Activated T-helper 17 cell treated with anti-CD3 and anti-CD28 coated beads, Interleukin-2, amount 50 U/mL, for 72 hours (primary cell): ENCODE data around the gene TSPAN7. TPM values are rescaled to one million over a fixed set of nuclear protein-coding genes. Genes with fewer than 3 reads are reported as not detected.

Source experiments
- ATAC-seq: fragments of 150-1000 bp; cut with Tn5 transposase; replicated peaks from 2 replicates; pipeline ENCODE4 v1.10.0; 2021; ENCODE audit warnings: mild to moderate bottlenecking, moderate library complexity
- H3K27ac Mint-ChIP-seq: one replicate; pipeline ENCODE4 v1.8.0; 2022; ENCODE audit warnings: mixed read lengths
- H3K27me3 Mint-ChIP-seq: one replicate; pipeline ENCODE4 v1.8.0; 2022; ENCODE audit warnings: mixed read lengths
- H3K36me3 Mint-ChIP-seq: one replicate; pipeline ENCODE4 v1.8.0; 2022; ENCODE audit warnings: low read depth, mild to moderate bottlenecking, mixed read lengths
- H3K4me1 Mint-ChIP-seq: one replicate; pipeline ENCODE4 v1.8.0; 2022; ENCODE audit warnings: mixed read lengths
- H3K4me3 Mint-ChIP-seq: one replicate; pipeline ENCODE4 v1.8.0; 2022; ENCODE audit warnings: mild to moderate bottlenecking, mixed read lengths
- H3K9me3 Mint-ChIP-seq: one replicate; pipeline ENCODE4 v1.8.0; 2022; ENCODE audit warnings: mixed read lengths
- total RNA-seq, 2 donors: library from RNA; stranded (reverse); gene quantifications; one replicate each; pipeline ENCODE4 v1.2.3, GENCODE V29; 2022

TSPAN7 gene, protein sequence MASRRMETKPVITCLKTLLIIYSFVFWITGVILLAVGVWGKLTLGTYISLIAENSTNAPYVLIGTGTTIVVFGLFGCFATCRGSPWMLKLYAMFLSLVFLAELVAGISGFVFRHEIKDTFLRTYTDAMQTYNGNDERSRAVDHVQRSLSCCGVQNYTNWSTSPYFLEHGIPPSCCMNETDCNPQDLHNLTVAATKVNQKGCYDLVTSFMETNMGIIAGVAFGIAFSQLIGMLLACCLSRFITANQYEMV
- total RNA-seq = 1 to 10 TPM in 1 of 2 donors, under 1 TPM in 1; 0.78 to 1.2 TPM

DNA sequence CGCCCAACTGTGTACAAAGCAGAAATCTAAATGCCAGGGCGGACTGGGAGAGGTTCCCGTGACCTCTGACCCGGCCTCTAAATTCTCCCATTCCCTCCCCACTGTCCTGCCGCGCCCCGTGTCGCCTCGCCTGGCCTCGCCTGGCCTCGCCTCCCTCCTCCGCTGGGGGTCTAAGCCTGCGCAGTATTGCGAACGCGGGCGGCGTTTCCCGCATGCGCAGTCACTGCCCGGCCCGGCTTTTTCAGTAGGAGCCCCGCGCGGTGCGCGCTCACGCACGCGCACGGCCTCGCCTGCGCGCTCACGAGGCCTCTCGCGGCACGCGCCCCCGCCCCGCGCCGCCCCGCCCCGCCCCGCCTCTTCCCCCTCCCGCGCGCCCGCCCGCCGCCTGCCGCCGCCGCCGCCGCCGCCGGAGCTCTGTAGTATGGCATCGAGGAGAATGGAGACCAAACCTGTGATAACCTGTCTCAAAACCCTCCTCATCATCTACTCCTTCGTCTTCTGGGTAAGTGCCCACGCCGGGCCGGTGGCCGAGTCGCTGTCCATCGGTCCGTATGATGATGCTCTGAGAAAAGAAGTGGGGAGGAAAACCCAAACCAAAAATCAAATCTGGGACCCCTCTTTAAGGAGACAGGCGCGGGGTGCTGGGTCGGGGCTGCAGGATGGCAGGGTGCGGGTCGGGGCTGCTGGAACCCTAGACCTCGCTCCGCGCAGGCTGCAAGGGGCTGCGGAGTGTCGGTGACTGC is at the start of gene TSPAN7:
TSS of gene TSPAN7 (plus strand) at position 417 of the 743 bp plus-strand sequence. CDS start at position 422, 5 bp downstream.
- H3K4me3 Mint-ChIP-seq = peak within 1 kb of the TSS; percentile 79
- H3K4me1 Mint-ChIP-seq = no peaks in the 10 kb centered on the region
- H3K27ac Mint-ChIP-seq = no peak within 1 kb of the TSS
- no peaks in the 10 kb centered on the region for H3K9me3 Mint-ChIP-seq
- ATAC-seq = peak; percentile 91
- H3K36me3 Mint-ChIP-seq = no peaks in the 10 kb centered on the region
- no peaks in the 10 kb centered on the region for H3K27me3 Mint-ChIP-seq

DNA sequence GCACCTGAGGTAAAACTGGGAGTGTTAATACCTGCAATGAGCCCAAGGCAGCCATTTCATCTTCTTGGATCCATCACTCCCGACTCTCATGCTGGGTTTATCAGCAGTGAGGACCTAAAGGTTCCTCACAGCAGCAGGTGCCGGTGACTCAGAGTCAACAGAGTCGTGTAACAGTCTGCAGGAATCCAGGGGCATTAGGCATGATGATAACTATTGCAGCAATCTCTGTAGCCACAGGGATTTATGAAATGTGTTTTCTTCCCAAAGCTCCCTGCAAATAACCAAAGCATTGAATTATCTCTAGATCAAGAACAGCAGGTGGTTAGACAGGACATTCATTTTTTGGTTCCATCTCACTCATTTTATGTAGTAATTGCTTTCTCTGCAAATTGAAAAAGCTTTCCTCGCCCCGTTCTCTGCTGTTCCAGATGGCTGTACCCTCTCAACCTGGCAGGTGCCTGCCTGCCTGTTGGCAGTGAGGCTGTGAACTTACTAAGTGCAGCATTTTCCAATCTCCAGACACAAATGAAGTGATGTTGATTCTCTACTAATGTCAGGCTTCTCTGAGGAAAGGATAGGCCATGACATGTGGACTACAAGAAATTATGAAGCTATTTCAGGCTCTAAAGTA is 48.1 kb upstream of the TSPAN7 start:
- H3K4me3 Mint-ChIP-seq = no peak overlapping the region

DNA sequence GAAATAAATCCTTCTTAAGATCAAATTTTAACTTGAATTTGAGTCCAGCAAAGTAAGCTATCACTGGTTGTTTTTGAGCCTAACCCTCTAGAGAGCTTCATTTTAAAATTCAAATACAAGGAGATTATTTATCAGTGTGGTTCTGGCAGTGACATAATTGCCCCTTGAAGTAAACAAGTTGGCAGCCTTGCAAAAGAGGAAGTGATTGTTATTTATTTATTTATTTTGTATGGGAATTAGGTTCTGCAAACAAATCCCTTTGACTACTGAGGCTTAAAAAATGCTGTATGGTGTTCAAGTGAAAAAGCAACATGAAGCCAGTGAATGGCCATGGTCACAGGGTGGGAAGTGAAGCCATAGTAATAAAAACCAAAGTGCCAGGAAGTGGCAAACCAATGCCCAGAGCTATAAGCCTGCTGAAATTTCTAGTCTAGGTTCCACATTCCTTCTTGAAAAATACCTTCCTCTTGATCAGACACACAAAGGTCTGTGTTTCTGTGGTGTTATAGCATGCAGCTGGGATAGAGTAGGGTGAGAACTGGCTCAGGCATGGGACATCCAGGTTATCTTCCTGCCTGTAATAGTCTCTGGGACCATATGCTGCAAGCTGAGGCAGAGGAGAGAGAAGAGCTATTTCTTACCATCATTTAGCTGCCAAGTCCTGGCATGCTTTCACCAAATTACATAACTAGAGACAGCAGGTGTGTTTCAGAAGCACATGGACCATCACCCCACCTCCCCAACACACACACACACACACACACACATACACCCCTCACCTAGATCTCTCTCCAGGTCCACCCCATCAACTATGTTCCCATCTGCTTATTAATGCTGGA is 47.1 kb upstream of the TSPAN7 start:
- Mint-ChIP-seq H3K36me3 (no peaks in the 10 kb centered on the region), H3K27me3 (no peaks in the 10 kb centered on the region), H3K4me1 (no peaks in the 10 kb centered on the region), H3K9me3 (no peaks in the 10 kb centered on the region), H3K27ac (no peak overlapping the region), H3K4me3 (no peak overlapping the region)
- no peak for ATAC-seq

More for the DNA sequence above, 48.1 kb upstream of the TSPAN7 start:
- Mint-ChIP-seq H3K27me3 (no peaks in the 10 kb centered on the region), H3K9me3 (no peaks in the 10 kb centered on the region), H3K27ac (no peak overlapping the region), H3K4me1 (no peaks in the 10 kb centered on the region), H3K36me3 (no peaks in the 10 kb centered on the region)
- ATAC-seq = no peak

DNA sequence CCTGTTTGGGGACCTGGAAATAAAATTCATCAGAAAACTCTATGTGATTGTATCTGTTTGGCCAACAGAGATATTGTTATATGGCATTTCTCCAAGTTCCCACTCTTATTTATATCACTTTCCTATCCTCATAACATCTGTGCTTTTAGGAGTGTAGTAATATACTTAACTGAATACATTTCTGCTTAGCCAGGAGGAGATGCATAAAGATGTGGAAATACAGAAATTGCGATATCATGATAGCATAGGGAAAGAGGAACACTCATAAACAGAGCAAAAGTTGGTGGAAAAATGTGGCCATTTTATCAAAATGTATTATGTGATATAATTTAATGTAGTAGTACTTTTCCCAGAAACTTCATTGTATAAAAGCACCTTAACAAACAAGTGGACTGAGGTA is 46.1 kb upstream of the TSPAN7 start:
- H3K4me3 Mint-ChIP-seq = no peak overlapping the region
- H3K9me3 Mint-ChIP-seq = no peaks in the 10 kb centered on the region
- H3K4me1 Mint-ChIP-seq = no peaks in the 10 kb centered on the region
- no peaks in the 10 kb centered on the region for H3K27me3 Mint-ChIP-seq
- no peak for ATAC-seq
- H3K27ac Mint-ChIP-seq = no peak overlapping the region
- no peaks in the 10 kb centered on the region for H3K36me3 Mint-ChIP-seq

DNA sequence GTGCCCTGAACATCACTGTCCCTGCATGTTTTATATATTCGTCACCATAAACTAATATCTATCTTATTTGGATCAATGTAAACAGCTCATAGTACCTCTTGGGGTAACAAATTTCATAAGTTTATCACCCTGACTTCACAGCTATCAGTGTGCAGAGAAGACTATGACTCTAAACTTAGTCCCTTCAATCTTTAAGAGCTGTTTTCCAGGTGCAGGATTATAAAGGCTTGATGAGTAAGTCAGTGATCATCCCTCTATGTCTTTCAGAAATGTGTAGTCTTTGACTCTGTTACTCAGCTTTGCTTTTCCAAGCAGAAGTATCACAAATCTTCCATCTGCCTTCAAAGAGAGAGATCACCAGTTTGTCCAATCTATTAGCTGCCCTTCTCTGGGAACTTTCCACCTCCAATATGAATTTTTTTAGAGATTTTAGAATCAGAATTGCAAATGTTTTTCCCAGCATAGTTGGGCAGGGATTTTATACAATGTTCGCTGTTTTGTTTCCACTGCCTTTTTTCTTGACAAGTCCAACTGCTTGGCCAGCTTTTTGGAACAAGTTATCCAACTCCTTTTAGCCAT is 45.1 kb upstream of the TSPAN7 start:
- H3K27me3 Mint-ChIP-seq = no peaks in the 10 kb centered on the region
- H3K27ac Mint-ChIP-seq = no peak overlapping the region
- no peak overlapping the region for H3K4me3 Mint-ChIP-seq
- ATAC-seq = no peak
- H3K36me3 Mint-ChIP-seq = no peaks in the 10 kb centered on the region
- no peaks in the 10 kb centered on the region for H3K9me3 Mint-ChIP-seq
- no peaks in the 10 kb centered on the region for H3K4me1 Mint-ChIP-seq

DNA sequence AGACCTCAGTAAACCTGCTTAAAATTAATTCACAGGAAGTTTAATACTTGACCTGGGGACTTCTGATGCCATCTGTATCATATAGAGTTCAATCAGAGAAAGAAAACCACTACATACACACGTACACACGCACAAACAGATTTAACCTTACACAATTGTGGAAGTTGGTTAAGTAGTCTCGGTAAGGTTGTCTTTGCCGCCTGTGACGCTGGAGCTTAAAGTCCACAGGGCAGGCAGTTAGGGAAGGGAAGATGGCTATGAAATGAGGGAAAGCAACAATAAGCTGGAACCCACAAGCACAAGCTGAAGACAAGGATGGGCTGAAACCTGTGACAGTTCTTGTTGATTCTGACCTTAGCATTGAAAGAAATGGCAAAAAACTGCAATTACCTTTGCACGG is 41.7 kb upstream of the TSPAN7 start:
- H3K27me3 Mint-ChIP-seq = no peaks in the 10 kb centered on the region
- ATAC-seq = no peak
- no peak overlapping the region for H3K4me3 Mint-ChIP-seq
- H3K36me3 Mint-ChIP-seq = no peaks in the 10 kb centered on the region
- no peaks in the 10 kb centered on the region for H3K4me1 Mint-ChIP-seq
- no peak overlapping the region for H3K27ac Mint-ChIP-seq
- no peaks in the 10 kb centered on the region for H3K9me3 Mint-ChIP-seq

DNA sequence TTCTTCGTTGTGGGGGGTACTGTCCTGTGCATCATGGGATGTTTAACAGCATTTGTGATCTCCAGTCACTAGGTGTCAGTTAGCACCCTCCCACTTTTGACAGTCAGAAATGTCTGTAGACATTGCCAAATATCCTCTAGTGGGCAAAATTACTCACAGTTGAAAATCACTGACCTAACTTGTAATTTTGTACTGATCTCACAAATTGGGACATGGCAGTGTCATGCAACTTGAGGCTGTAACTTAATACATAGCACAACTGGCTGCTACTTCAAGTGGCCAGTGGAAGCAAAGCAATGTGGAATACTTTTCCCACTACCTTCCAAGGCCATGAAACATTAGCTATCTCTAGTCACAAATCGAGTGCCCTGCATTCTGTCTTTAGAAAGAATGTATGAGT is 23.2 kb upstream of the TSPAN7 start:
- Mint-ChIP-seq H3K27me3 (no peaks in the 10 kb centered on the region), H3K36me3 (no peaks in the 10 kb centered on the region), H3K9me3 (no peaks in the 10 kb centered on the region), H3K27ac (no peak overlapping the region), H3K4me3 (no peak overlapping the region), H3K4me1 (no peaks in the 10 kb centered on the region)
- no peak for ATAC-seq

DNA sequence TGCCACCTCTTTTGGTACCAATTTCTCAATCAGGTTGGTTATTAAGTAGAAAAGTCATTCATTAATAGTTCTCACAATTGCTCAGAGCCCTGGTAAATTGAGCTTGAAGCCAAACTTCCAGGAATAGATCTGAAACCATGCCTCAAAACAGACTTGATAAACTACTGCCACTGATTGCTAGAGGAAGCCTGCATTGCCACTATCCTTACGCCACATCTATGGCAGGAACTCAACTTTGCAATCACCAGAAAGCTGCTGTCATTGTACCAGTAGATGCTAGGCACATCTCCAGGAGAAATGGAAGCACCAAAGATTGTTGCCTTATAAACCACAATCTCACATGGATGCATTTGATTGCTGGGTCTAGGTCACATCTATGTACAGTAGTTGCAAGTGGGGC is 21.6 kb upstream of the TSPAN7 start:
- Mint-ChIP-seq H3K9me3 (no peaks in the 10 kb centered on the region), H3K27me3 (no peaks in the 10 kb centered on the region), H3K27ac (no peak overlapping the region), H3K4me3 (no peak overlapping the region), H3K36me3 (no peaks in the 10 kb centered on the region), H3K4me1 (no peaks in the 10 kb centered on the region)
- no peak for ATAC-seq

DNA sequence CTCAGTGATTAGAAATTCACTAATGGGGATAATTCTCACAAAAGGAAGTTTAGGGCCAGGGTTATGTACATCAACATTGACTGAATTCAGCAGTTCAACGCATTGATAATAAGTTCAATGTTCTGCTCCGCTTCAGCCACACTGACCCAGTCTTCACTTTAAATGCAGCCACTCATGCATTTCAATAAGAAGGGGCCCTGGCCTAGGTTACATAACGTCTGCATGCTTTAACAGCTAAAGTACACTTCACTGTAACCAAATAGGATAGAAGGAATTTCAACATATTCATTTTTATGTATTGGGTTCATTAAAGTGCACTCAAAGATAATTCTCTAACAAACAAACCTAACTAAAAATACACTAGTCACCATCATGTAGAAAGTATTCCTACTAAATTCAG is 12.8 kb upstream of the TSPAN7 start:
- H3K27ac Mint-ChIP-seq = no peak overlapping the region

DNA sequence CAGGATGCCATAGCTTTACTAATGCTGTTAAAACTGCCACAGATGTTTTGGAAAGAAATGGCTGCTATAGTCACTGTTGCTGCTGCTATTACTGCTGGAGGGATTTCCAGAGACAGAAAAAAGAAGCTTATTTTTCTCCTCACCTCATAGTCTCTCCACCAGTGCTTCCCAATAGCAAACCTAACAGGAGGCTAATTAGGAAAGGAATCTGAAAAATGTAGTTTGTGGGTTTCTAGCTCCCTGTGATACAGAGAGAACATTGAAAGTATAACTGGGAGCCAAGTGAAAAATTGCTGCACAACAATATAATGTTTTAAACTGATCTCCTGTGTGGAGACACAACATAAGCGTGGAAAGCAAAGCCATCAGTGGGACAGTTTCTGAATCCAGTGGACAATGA is 8.6 kb upstream of the TSPAN7 start:
- no peak for ATAC-seq
- H3K27ac Mint-ChIP-seq = no peak overlapping the region
- no peaks in the 10 kb centered on the region for H3K27me3 Mint-ChIP-seq
- H3K9me3 Mint-ChIP-seq = no peaks in the 10 kb centered on the region
- H3K36me3 Mint-ChIP-seq = no peaks in the 10 kb centered on the region
- H3K4me3 Mint-ChIP-seq = no peak overlapping the region
- no peaks in the 10 kb centered on the region for H3K4me1 Mint-ChIP-seq

More for the DNA sequence above, 12.8 kb upstream of the TSPAN7 start:
- no peaks in the 10 kb centered on the region for H3K4me1 Mint-ChIP-seq
- H3K9me3 Mint-ChIP-seq = no peaks in the 10 kb centered on the region
- ATAC-seq = no peak
- no peaks in the 10 kb centered on the region for H3K36me3 Mint-ChIP-seq
- no peaks in the 10 kb centered on the region for H3K27me3 Mint-ChIP-seq
- no peak overlapping the region for H3K4me3 Mint-ChIP-seq

DNA sequence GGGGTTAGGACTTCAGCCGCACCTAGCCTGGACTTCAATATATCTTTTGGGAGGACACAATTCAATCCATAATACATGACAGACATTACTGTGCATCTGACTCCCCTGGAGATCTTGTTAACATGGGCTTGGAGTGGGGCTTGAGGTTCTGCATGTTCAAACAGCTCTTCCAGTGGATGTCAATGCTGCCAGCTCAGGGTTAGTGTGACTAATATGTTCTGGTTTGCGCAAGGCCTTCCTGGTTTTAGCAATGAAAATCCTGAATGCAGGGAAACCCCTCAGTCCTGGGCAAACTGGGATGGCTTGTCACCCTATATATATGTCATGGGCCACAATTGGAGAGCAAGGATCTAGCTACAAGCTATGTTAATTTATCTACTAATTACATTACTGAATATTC is 2.7 kb upstream of the TSPAN7 start:
- ATAC-seq = no peak
- H3K27ac Mint-ChIP-seq = no peak overlapping the region
- H3K4me3 Mint-ChIP-seq = no peak overlapping the region

DNA sequence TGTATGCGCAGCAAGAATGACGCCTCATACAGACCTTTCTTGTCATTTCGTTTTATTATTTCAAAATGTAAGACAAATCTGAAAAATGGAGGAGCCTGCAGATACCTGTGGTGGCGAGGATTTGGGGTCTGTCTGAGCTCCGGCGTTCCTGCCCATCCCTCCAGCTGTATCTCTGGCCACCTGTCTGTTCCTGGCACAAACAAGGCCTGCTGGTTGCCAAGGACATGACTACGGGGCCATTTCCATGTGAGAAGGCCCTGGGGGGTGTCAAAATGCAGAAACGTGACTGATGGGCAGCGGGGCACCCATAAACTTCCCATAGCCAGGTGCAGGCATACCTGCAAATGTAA is 591 bp upstream of the TSPAN7 start:
- no peak for ATAC-seq
- Mint-ChIP-seq H3K9me3 (no peaks in the 10 kb centered on the region), H3K27ac (no peak overlapping the region), H3K36me3 (no peaks in the 10 kb centered on the region), H3K4me3 (peak overlapping the region; percentile 79), H3K4me1 (no peaks in the 10 kb centered on the region), H3K27me3 (no peaks in the 10 kb centered on the region)

More for the DNA sequence above, 2.7 kb upstream of the TSPAN7 start:
- no peaks in the 10 kb centered on the region for H3K27me3 Mint-ChIP-seq
- H3K4me1 Mint-ChIP-seq = no peaks in the 10 kb centered on the region
- no peaks in the 10 kb centered on the region for H3K9me3 Mint-ChIP-seq
- no peaks in the 10 kb centered on the region for H3K36me3 Mint-ChIP-seq

DNA sequence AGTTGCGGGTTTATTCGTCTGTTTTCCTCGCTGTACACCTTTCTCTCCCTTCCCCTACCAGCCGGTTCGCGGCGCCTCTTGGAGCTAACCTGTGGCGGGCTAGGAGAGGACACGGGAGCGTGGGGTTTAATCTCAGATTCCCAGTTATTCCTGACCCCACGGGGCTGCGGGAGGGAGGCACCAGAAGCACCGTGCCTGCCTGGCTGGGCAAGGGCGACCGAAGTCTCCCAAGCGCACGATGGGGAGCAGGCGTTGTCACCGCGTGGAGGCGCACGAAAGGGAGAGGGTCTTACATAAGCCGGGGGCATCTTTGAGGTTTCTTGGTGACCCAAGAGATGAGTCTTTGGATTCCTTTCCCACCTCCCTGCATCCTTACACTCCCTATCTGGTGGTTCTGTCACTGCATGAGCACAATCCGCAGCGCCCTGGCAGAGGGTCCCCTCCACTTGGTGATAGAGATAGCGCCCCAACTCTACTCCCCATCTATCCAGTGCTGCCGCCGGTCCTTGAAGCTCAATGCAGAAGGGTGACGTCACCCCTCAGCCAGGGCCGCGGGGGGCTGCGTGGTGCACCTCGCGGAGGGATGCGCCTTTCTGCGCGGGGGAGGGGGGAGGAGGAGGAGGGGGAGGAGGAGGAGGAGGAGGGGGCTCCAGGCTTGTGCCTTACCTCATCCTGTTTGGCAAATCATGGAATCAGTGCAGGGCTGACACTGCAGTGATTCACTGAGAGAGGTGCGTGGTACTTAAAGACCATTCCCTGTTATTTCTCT is 793 bp downstream of the TSPAN7 start:
- ATAC-seq = peak; percentile 5
- Mint-ChIP-seq H3K4me3 (peak overlapping the region; percentile 79), H3K9me3 (no peaks in the 10 kb centered on the region), H3K4me1 (no peaks in the 10 kb centered on the region), H3K27ac (no peak overlapping the region), H3K27me3 (no peaks in the 10 kb centered on the region), H3K36me3 (no peaks in the 10 kb centered on the region)
